ENCODE results near the gene QKI. TPM values are rescaled to one million over a fixed set of nuclear protein-coding genes. Genes with fewer than 3 reads are reported as not detected.

The QKI gene
- total RNA-seq, 4 donors from 2014 or later = 8.4 to 107 (median 37.1) TPM

GRCh38 chr6:163577404-163577803, 162.9 kb downstream of the QKI start:
- Histone ChIP-seq H3K36me3 (no peaks in the 10 kb centered on the region), H3K27me3 (no peaks in the 10 kb centered on the region), H3K27ac (no peak overlapping the region), H3K4me3 (no peak overlapping the region), H3K4me1 (no peaks in the 10 kb centered on the region), H3K9me3 (no peaks in the 10 kb centered on the region)
- DNase-seq = no peak
- no peak for TF ChIP-seq POLR2A (IDR thresholded peaks at IDR 0.05)

- Histone ChIP-seq H3K4me3 (no peak overlapping the region), H3K36me3 (no peaks in the 10 kb centered on the region), H3K4me1 (no peaks in the 10 kb centered on the region), H3K27me3 (no peaks in the 10 kb centered on the region), H3K27ac (no peak overlapping the region), H3K9me3 (no peaks in the 10 kb centered on the region)
- TF ChIP-seq POLR2A (IDR thresholded peaks at IDR 0.05) (no peak), CTCF (IDR thresholded peaks at IDR 0.05) (no peak)
- no peak for DNase-seq
Measured at GRCh38 chr6:163579111-163579879, 164.8 kb downstream of the QKI start.

GRCh38 chr6:163579880-163580295, 165.4 kb downstream of the QKI start:
- Histone ChIP-seq H3K36me3 (no peaks in the 10 kb centered on the region), H3K4me1 (no peaks in the 10 kb centered on the region), H3K4me3 (no peak overlapping the region), H3K27ac (no peak overlapping the region), H3K9me3 (no peaks in the 10 kb centered on the region), H3K27me3 (no peaks in the 10 kb centered on the region)
- DNase-seq = no peak
- no peak for TF ChIP-seq POLR2A (IDR thresholded peaks at IDR 0.05)
- no peak for TF ChIP-seq CTCF (IDR thresholded peaks at IDR 0.05)

- no peaks in the 10 kb centered on the region for H3K9me3 ChIP-seq
- no peak for TF ChIP-seq CTCF (IDR thresholded peaks at IDR 0.05)
- no peak for TF ChIP-seq POLR2A (IDR thresholded peaks at IDR 0.05)
- no peak for DNase-seq
Measured at GRCh38 chr6:163580311-163581030, 166.0 kb downstream of the QKI start.

GRCh38 chr6:163583558-163583957, 169.0 kb downstream of the QKI start:
- Histone ChIP-seq H3K9me3 (no peaks in the 10 kb centered on the region), H3K27ac (no peak overlapping the region), H3K36me3 (no peaks in the 10 kb centered on the region), H3K4me1 (no peaks in the 10 kb centered on the region), H3K4me3 (no peak overlapping the region), H3K27me3 (no peaks in the 10 kb centered on the region)
- no peak for DNase-seq
- TF ChIP-seq POLR2A (IDR thresholded peaks at IDR 0.05) (no peak), CTCF (IDR thresholded peaks at IDR 0.05) (no peak)

More at GRCh38 chr6:163580311-163581030, 166.0 kb downstream of the QKI start:
- Histone ChIP-seq H3K27me3 (no peaks in the 10 kb centered on the region), H3K4me1 (no peaks in the 10 kb centered on the region), H3K36me3 (no peaks in the 10 kb centered on the region), H3K4me3 (no peak overlapping the region), H3K27ac (no peak overlapping the region)

GRCh38 chr6:163585932-163586437, 171.5 kb downstream of the QKI start:
- Histone ChIP-seq H3K4me3 (no peak overlapping the region), H3K27me3 (no peaks in the 10 kb centered on the region), H3K27ac (no peak overlapping the region), H3K36me3 (no peaks in the 10 kb centered on the region), H3K9me3 (no peaks in the 10 kb centered on the region), H3K4me1 (no peaks in the 10 kb centered on the region)
- DNase-seq = no peak
- no peak for TF ChIP-seq CTCF (IDR thresholded peaks at IDR 0.05)
- TF ChIP-seq POLR2A (IDR thresholded peaks at IDR 0.05) = no peak
